Measurements from ENCODE around the gene PRKACA. TPM values are rescaled to one million over a fixed set of nuclear protein-coding genes. Genes with fewer than 3 reads are reported as not detected.

PRKACA gene
- total RNA-seq, 2 donors from 2014 or later, result 93.2 to 107 TPM

GRCh38 chr19:14119146-14119545 is 1.6 kb upstream of the PRKACA start:
- Histone ChIP-seq H3K36me3 (no peaks in the 10 kb centered on the region), H3K27me3 (replicated peaks; ENCODE audit: insufficient read depth) (no peaks in the 10 kb centered on the region), H3K4me1 (ENCODE audit: control insufficient read depth in 1 of 2, low read depth in 2 of 2) (peaks cover 35 to 42% of the 10 kb centered on the region in 2 donors), H3K27ac (peak overlapping the region; percentile 98 to 100), H3K9me3 (no peaks in the 10 kb centered on the region), H3K4me3 (peak overlapping the region; percentile 82)
- ATAC-seq (ENCODE audit: insufficient number of reproducible peaks, low FRiP score, low read depth), result no peak
- TF ChIP-seq CTCF (IDR thresholded peaks at IDR 0.05), result no peak
- no peak for DNase-seq (ENCODE audit: low spot score)

- peak; percentile 47 for ATAC-seq (ENCODE audit: insufficient number of reproducible peaks, low FRiP score, low read depth)
- Histone ChIP-seq H3K4me3 (peak overlapping the region; percentile 82), H3K27me3 (replicated peaks; ENCODE audit: insufficient read depth) (no peaks in the 10 kb centered on the region), H3K9me3 (no peaks in the 10 kb centered on the region), H3K27ac (peak overlapping the region; percentile 98 to 100), H3K36me3 (no peaks in the 10 kb centered on the region), H3K4me1 (ENCODE audit: control insufficient read depth in 1 of 2, low read depth in 2 of 2) (peaks cover 41 to 49% of the 10 kb centered on the region in 2 donors)
- no peak for TF ChIP-seq CTCF (IDR thresholded peaks at IDR 0.05)
- no peak for DNase-seq (ENCODE audit: low spot score)
Observed at GRCh38 chr19:14118165-14119051, 846 bp upstream of the PRKACA start.

- Histone ChIP-seq H3K27ac (peak overlapping the region; percentile 90 to 94), H3K4me1 (ENCODE audit: control insufficient read depth in 1 of 2, low read depth in 2 of 2) (peaks cover 53 to 62% of the 10 kb centered on the region in 2 donors), H3K27me3 (replicated peaks; ENCODE audit: insufficient read depth) (no peaks in the 10 kb centered on the region), H3K9me3 (no peaks in the 10 kb centered on the region), H3K4me3 (peak overlapping the region; percentile 97), H3K36me3 (no peaks in the 10 kb centered on the region)
- no peak for DNase-seq (ENCODE audit: low spot score)
- no peak for ATAC-seq (ENCODE audit: insufficient number of reproducible peaks, low FRiP score, low read depth)
- TF ChIP-seq CTCF (IDR thresholded peaks at IDR 0.05), result no peak
Observed at GRCh38 chr19:14116918-14117578, 514 bp downstream of the PRKACA start.

GRCh38 chr19:14116525-14116917 is 1.0 kb downstream of the PRKACA start:
- TF ChIP-seq CTCF (IDR thresholded peaks at IDR 0.05), result no peak
- Histone ChIP-seq H3K27me3 (replicated peaks; ENCODE audit: insufficient read depth) (no peaks in the 10 kb centered on the region), H3K4me1 (ENCODE audit: control insufficient read depth in 1 of 2, low read depth in 2 of 2) (peaks cover 58 to 67% of the 10 kb centered on the region in 2 donors), H3K4me3 (peak overlapping the region; percentile 97), H3K9me3 (no peaks in the 10 kb centered on the region), H3K27ac (peak overlapping the region; percentile 90 to 94), H3K36me3 (no peaks in the 10 kb centered on the region)
- ATAC-seq (ENCODE audit: insufficient number of reproducible peaks, low FRiP score, low read depth) (no peak), DNase-seq (ENCODE audit: low spot score) (no peak)

- peaks cover 60 to 75% of the 10 kb centered on the region in 2 donors for H3K4me1 ChIP-seq (ENCODE audit: control insufficient read depth in 1 of 2, low read depth in 2 of 2)
- H3K36me3 ChIP-seq, result no peaks in the 10 kb centered on the region
- H3K27me3 ChIP-seq (replicated peaks; ENCODE audit: insufficient read depth), result no peaks in the 10 kb centered on the region
- ATAC-seq (ENCODE audit: insufficient number of reproducible peaks, low FRiP score, low read depth), result no peak
- DNase-seq (ENCODE audit: low spot score), result no peak
- TF ChIP-seq CTCF (IDR thresholded peaks at IDR 0.05), result no peak
- H3K9me3 ChIP-seq, result no peaks in the 10 kb centered on the region
- H3K27ac ChIP-seq, result peak overlapping the region; percentile 90 to 94
- H3K4me3 ChIP-seq, result peak overlapping the region; percentile 97
Observed at GRCh38 chr19:14115756-14116155, 1.8 kb downstream of the PRKACA start.

Data from thoracic aorta (tissue), 2 donors.